NCI-H774 (cell line): ENCODE measurements around the gene ALDH1L1.
A peak's percentile ranks its signal among the peaks of the same experiment; 100 is the strongest.
"Not testable (repeated sequence)": the region's sequence is repeated elsewhere in the genome, so short reads cannot be mapped to it uniquely, and the experiment has no call there.

Experiments used
- DNase-seq: peaks from one replicate; lab custom pipeline; 2025; lab: John Stamatoyannopoulos, UW

The ALDH1L1 gene

DNA sequence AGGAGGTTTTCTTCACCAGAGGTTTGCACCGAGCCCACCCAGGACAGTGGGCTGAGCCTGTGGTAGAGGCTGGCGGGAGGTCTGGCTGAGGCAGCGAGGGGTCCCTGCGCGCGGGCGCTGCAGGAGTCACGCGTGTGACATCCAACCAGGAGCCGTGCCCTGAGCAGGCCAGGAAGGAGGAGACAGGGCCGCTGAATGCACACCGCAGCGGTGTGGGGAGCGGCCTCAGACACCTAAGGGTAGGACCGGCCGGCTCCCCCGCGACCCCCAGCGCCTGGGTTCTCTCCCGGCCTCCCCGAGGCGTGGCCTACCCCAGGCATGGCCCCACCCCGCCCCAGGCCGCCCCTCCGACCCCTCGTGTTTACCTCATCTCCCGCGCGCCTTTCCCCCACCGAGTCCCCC, 96.9 kb downstream of the ALDH1L1 start:
- no peak for DNase-seq

DNA sequence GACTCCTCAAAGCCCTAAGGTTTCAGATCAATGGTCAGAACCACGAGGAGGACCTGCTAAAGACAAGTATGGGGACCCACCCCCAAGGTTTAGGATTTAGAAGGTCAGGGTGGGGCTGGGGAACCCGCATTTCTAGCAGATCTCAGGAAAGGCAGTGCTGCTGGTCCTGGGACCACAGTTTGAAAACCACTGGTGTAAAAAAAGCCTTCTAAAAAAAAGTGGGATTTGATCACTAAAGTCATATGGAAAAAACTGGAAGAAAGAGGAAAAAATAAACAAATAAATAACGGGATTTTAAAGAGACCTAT, 97.3 kb downstream of the ALDH1L1 start:
- DNase-seq, result no peak

DNA sequence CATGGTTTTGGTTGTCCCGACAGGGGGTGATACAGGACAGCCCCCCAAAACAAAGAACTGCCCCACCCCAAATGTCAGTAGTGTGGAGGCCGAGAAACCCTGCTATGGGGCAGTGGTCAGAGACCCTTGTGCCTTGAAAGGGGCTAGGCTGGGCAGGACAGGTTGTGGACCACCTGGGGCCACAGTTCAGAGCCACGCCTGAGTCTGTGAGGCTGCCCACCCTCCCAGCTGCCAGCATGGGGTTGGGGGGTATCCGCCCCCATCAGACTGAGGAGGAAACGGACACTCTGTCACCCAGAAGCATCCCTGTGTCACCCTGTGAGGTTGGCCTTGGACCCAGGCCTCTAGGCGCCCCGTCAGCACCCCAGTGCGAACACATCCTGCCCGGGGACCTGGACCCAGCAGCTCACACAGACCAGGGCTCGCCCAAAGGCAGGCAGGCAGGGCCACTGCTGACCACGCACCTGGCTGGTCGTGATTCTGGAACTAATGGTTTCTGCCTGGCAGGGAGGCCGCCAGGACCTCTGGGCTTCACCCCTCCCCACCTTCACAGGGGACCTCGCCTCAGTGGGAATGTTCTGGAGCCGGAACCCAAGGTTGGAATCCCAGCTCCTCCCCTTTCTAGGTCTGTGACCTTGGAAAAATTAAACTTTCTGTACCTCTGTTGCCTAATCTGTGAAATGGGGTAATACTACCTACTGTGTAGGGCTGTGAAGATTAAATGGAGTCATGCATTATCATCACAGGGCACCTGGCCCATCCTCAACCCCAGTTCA, 97.8 kb downstream of the ALDH1L1 start:
- no peak for DNase-seq

DNA sequence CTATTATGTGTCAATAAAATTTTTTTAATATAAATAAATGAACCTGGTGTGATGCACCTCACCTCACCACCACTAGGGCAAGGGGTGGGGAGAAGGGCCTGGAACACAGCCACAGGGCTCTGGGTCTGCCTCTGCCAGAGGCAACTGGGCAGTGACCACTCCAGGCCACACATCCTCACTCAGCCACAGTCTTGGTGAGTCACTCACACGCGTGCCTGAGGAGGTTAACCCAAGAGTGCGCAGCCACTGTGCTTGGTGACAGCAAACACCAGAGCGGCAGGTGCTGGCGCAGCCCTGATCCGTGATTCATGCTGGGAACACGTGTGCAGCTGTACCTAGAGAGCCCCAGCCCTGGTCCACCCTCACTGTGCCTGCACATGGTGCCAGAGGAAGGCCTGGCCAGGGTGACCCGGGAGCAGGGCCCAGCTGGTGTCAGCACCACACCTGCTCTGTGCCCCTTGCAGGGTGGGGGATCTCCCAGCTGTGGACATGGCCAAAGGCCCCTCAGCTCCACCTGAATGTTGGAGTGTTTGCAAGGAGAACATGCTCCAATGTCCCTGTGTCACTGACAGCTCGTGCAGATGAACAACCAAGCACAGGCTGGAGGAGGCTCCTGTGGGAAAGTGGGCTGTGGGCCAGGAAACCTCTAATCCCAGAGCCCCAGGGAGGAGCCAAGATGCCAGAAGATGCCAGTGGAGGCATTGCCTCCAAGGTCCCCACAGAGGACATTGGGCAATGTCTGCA, 98.6 kb downstream of the ALDH1L1 start:
- peak; percentile 44 for DNase-seq

DNA sequence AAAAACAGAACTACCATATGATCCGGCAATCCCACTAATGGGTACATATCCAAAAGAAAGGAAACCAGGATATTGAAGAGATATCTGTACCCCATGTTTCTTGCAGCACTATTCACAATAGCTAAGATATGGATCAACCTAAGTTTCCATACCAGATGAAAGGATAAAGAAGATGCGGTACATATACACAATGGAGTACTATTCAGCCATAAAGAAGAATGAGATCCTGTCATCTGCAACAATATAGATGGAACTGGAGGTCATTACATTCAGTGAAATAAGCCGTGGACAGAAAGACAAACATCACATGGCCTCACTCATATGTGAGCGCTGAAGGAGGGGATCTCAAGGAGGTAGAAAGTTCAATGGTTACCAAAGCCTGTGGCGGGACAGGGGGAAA, 99.4 kb downstream of the ALDH1L1 start:
- no peak for DNase-seq

DNA sequence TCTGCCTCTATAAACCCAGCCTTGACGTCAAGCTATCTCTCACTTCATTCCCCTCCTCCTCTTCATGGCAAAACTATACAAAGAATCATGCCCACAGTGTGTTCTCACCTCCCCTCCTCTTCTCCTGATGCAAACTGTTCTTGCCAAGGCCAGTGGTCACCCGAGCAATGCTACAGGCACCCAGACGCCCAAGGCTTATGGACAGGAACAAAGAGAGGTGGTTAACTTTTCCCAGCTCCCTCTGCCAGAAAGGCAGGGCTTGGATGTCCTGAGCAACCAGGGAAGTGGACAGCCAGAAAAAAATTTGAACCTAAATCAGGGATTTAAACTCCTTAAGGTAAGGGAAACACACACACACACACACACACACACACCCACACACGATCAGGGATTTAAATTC, 101.5 kb downstream of the ALDH1L1 start:
- no peak for DNase-seq

DNA sequence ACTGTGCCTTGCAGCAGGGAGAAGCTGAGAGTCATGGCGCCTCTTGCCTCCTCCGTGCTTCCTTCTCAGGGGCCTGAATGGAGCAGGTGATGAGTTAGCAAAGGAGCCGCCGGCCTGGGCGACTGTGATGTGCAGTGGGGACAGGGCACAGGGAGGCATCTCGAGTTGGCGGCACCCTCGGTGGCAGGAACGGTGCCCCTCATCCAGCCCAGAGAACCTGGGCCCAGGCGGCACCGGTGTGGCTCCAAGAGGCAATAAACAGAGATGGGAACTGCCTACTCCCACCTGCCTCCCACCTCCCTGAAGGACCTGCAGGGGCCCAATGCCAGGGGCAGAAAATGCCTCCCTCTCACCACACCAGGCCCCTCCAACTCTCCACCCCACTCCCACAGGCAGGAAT, 102.6 kb downstream of the ALDH1L1 start:
- DNase-seq, result no peak

DNA sequence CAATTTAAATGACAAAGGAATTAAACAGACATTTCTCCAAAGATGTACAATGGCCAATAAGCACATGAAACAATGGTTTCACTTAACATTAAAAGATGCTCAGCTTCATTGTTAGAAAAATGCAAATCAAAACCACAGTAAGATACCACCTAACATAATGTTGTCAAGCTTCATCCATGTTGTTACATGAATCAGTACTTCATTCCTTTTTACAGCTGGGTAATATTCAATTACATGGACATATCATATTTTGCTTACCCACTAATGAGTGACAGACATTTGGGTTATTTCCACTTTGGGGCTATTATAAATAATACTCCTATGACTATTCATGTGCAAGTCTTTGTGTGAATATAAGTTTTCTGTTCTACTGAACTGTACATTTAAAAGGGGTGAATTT, 104.2 kb downstream of the ALDH1L1 start:
- DNase-seq, result no peak

DNA sequence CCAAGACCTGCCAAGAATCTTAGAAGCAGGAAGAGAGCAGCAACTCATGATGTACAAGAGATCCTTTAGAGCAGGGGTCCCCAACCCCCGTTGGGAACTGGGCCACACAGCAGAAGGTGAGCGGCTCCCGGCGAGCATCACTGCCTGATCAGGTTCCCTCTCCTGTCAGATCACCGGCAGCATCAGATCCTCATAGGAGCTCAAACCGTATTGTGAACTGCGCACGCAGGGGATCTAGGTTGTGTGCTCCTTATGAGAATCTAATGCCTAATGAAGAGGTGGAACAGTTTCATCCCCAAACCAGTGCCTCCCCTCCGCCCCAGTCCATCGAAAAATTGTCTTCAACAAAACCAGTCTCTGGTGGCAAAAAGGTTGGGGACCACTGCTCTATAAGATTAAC, 110.2 kb downstream of the ALDH1L1 start:
- no peak for DNase-seq

DNA sequence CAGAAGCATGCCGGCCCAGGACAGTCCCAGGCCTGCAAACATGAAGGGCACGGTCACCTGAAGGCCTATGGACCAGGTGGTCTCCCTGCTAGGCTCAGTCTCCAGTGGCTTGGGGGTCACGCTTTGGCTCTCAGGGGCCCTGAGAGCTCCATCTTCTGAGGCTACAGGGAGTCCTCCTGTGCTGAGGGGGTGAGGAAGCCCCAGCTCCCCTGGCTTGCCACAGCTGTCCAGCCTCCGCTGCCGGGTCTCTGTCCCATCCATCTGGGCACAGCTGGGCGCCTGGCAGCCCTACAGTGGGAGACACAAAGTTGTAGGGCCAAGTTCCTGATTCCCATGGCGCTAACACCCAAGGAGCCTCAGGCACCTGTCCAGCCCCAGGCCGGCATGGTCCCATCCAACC, 112.4 kb downstream of the ALDH1L1 start:
- DNase-seq, result no peak

DNA sequence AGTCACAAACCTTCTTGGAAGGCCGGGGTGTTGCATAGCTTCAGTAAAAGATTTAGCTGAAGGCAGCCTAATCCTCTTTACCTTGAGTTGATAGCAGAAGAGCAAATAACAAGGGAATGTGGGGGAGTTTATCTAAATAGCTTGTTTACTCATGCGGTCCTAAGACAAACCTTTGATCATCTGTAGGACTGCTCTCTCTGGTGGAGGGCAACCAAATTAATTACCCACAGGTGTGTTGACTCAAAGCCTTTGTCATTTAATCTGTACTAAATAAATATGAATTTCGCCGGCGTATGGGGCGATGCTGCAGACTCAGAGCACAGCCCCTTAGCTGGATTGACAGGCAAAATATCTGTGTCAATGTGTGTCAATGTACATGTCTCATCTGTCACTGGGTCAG, 113.7 kb downstream of the ALDH1L1 start:
- not testable (repeated sequence) for DNase-seq

DNA sequence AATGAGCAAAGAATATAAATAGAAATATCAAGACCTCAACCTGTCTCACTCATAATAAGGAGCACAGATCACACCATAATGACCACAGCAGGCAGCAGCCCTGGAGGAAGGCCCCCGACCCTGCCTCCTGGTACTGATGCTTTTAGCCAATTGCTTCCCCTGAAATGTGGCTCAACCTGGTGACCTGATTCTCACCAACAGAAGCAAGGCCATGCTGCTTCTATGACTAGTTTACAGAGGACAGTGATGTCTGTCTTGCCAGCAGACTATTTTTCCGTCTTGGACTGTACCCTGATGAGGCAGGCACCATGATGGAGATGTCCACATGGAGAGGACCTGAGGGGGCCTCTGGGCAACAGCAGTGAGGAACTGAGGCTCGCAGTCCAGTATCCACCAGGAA, 114.5 kb downstream of the ALDH1L1 start:
- DNase-seq, result no peak

DNA sequence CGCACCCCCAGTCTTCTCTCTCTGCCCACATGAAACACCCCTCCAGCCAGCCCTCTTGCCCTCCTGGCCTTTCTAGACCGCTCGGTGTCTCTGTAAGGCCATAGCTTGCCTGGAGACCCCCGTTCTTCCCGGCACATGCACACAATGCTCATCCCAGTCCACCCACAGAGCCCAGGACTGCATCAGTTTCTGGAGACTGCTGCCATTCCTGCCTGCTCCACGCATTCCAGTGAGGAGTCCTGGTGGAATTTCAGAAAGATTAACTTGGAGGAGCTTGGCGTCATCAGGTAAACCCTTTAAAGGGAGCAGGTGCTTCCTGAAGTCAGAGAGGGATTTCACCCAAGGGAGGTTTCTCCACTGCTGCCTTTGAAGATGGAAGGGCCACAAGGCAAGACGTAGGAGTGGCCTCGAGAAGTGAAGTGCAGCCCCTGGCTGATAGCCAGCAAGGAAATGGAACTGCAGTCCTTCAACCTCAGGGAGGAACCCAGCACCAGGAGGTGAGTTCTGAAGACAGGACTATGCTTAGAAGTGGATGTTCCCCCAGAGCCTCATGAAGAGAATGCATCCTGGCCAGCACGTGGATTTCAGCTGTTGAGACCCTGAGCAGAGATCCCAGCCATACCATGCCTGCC, 115.6 kb downstream of the ALDH1L1 start:
- DNase-seq, result no peak

DNA sequence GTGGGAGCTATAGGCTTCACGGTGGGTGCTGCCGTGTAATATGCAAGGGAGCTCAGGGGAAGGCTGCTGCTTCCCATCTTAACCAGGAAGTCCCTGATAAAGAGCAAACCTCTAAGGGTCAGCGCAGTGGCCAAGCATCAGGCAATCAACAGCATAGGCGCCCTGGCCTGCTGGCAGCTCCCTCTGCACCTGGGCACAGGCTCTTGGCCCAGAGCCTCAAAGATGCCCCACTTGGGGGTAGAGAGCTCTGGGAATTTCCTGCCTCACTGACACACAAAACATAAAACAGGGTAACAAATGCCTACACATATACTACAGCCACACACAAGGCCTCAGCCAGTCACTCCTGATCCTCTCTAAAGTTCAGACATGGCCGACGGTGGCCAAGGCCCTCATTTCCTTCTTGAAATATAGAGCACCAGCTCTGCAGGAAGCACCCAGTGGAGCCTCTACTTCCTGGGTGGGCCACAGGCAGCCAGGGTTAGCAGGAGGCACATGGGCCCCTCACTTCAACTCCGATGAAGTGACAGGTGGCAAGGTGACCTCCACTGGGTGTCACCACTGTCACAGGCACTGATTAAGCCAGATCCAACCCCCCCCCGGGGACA, 116.9 kb downstream of the ALDH1L1 start:
- no peak for DNase-seq

DNA sequence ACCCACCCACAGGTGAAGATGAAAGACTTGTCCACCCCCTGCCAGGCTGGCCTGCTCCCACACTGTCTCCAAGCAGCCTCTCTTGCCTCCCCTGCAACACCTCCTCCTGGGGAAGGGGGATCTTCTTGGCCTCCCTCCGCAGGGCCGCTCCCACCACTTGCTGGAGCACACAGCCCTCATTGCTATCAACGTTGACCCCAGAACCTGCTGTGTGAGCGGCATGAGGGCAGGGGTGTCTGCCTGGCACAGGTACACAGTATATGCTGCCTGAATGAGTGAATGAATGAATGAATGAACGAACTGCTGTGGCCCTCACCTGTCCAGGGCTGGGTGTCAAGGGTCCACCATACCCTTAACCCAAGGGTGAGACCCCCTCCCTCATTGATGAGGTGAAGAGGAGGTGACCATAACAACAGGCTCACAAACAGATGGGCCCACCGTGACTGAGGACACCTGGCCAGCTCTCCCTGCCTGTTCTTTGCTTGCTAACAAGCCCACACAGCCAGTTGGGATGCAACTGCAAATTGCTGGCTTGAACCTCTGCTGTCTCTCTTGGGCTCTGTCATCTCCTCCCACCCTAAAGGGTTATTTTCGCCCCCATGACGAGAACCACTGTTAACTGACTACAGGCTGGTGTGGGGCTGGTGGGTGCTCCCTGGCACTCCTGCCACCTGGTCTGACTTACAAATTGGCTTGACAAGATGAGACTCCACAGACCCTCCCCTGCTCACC, 118.9 kb downstream of the ALDH1L1 start:
- DNase-seq, result no peak

DNA sequence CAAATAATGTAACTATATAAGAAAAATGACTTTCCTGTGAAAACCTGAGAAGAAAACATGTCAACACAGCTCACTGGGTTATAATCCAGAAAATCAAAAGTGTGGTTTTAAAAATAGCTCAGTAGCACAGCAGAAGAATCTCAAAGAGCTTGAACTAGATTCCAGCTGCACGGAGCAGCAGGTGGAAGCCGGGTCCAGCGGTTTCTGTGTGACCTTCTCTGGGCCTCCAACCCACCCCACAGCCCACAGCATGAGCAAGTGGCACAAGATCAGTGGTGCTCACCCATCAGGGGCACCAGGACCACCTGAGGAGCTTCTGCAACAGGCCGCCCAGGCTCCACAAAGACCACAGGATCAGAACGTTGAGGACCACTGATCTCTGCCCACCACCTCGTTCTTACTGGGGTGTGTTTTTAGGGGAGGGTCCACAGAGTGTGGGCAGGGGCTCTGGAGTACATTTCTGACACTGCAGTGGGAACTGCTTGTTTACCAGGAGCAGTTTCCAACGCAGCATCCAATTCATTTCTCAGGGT, 119.7 kb downstream of the ALDH1L1 start:
- no peak for DNase-seq

DNA sequence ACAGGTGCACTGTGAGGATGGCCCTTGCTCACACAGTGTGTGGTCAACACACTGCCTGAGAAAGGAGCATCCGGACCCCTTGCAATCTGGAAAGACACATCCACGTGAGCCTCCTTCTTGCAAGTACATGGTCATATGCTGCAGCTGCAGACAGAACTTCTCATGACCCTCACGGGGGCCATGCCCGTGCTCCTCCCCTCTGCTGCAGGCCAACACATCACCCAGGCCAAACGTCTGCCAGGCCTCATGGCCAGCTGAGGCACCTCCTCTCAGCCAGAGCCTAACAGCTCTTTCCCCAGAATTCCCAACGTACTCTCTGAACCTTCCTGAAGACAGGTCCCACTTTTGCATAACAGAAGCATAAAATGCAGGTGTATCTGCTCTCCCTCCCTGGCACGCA, 121.7 kb downstream of the ALDH1L1 start:
- no peak for DNase-seq

DNA sequence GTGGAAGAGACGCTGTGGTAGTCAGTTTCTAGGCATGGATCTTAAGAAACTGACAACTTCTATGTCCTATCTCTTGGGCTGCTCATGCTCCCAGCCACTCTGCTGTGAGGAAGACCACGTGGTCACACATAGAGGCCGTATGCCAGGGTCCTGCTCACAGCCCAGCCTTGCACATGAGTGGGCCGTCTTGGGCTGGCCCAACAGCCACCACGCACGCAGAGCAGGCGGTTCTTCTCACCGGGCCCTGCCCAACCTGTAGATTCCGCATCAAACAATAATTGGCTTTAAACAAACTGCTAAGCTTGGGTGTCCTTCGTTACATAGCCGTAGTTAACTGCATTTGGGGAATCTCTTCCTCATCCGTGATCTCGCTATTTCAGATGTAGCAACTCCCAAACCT, 122.5 kb downstream of the ALDH1L1 start:
- DNase-seq, result no peak

DNA sequence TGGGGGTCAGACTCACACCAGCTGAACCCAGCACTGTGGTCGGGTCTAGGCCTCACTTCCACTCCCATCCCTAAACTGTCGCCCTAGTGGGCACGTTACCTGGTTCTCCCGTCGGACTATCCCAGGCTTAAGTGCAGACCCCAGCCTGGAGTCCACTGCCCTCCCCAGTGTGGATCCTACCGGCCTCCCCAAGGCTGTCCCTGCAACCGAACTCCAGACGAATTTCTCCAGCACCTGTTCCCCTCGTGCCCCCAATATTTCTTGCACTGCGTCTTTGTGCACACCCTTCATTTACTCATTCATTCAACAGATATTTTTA, 122.9 kb downstream of the ALDH1L1 start:
- DNase-seq, result no peak

DNA sequence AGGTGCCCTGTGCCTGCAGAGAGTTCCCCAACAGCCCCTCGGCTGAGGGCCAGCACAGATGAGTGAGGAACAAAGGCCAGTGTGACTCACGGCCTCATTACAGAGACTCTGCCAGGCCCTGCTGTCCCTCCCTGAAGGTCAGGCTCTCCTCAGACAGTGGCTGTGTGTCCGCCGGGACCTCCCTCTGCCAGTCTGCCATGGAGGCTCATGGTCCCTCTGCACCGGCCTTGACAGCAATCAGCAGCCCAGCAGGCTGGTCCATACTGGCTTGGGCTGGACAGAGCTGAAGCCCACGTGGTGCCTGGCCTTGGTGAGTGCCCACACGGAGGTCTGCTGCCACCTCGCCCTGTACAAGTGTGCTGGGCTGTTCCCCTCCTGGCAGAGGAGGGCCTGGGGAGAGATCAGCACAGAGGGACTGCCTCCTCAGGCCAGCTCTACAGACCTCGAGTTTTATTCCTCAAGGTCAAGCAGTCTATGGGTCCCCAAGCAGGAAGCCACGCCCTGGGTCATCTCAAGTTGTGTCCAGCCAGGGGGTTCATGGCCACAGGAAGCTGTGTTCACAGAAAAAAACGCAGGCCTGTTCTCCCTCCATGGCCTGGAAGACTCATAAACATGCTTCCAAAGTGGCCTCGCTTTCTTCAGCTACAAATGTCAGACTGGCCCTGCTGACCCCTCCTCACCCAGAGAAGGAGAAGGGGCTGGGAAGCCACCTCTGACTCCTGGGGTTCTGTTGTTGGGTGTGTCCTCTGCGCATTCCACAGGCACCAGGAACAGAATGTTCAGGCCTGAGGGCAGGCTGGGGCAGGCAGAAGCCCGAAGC, 123.5 kb downstream of the ALDH1L1 start:
- no peak for DNase-seq

DNA sequence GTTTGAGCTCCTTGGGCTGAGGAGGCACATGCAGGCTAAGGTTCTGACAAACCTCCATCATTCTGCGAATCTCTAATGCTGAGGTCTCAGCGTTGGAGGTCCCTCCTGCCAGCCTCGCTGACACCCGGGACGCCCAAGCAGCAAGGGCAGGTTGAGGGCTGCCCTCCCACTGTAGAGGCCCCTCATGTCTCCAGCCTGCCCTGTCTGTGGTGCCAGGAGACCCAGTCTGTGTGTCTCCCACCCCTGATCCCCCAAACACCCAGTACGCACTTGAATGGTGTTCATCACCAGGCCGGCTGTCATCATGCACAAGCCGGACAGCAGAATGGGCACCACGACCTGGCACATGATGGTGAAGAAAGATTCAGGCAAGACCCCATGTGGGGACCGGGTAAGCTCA, 124.3 kb downstream of the ALDH1L1 start:
- DNase-seq, result no peak
